ENCODE data around the gene STXBP4.

DNA sequence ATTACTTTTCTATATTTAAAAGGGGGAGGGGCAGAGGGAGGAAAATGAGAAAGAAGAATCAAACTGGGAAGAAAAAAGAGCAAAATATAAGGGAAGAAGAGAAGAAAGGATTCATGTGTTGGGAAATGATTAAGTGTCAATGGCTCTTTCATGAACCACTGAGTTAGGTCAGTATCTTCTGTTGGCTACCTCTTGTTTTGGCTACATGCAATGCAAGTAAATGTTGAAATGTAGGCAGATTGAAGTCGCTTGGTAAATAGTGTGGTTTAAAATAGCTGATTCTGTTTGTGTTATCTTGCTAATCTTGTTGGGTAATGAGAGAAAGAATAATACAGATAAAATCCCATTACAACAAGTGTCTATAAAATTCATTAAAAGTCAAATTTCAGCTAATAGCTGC is 27.3 kb upstream of the STXBP4 start:
- no peak for TF ChIP-seq EZH2 (IDR thresholded peaks at IDR 0.05; ENCODE audit: low read depth, unreplicated experiment)
- no peak for TF ChIP-seq REST (IDR thresholded peaks at IDR 0.05; ENCODE audit: unreplicated experiment)
- TF ChIP-seq, protein P1, sequence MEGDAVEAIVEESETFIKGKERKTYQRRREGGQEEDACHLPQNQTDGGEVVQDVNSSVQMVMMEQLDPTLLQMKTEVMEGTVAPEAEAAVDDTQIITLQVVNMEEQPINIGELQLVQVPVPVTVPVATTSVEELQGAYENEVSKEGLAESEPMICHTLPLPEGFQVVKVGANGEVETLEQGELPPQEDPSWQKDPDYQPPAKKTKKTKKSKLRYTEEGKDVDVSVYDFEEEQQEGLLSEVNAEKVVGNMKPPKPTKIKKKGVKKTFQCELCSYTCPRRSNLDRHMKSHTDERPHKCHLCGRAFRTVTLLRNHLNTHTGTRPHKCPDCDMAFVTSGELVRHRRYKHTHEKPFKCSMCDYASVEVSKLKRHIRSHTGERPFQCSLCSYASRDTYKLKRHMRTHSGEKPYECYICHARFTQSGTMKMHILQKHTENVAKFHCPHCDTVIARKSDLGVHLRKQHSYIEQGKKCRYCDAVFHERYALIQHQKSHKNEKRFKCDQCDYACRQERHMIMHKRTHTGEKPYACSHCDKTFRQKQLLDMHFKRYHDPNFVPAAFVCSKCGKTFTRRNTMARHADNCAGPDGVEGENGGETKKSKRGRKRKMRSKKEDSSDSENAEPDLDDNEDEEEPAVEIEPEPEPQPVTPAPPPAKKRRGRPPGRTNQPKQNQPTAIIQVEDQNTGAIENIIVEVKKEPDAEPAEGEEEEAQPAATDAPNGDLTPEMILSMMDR (conservative IDR thresholded peaks at IDR 0.05; ENCODE audit: low read depth in 2 of 2), result no peak
- no peak for TF ChIP-seq CREB1 (CRISPR knock-in tag; IDR thresholded peaks at IDR 0.05; ENCODE audit: low read depth)
- TF ChIP-seq, protein P2, sequence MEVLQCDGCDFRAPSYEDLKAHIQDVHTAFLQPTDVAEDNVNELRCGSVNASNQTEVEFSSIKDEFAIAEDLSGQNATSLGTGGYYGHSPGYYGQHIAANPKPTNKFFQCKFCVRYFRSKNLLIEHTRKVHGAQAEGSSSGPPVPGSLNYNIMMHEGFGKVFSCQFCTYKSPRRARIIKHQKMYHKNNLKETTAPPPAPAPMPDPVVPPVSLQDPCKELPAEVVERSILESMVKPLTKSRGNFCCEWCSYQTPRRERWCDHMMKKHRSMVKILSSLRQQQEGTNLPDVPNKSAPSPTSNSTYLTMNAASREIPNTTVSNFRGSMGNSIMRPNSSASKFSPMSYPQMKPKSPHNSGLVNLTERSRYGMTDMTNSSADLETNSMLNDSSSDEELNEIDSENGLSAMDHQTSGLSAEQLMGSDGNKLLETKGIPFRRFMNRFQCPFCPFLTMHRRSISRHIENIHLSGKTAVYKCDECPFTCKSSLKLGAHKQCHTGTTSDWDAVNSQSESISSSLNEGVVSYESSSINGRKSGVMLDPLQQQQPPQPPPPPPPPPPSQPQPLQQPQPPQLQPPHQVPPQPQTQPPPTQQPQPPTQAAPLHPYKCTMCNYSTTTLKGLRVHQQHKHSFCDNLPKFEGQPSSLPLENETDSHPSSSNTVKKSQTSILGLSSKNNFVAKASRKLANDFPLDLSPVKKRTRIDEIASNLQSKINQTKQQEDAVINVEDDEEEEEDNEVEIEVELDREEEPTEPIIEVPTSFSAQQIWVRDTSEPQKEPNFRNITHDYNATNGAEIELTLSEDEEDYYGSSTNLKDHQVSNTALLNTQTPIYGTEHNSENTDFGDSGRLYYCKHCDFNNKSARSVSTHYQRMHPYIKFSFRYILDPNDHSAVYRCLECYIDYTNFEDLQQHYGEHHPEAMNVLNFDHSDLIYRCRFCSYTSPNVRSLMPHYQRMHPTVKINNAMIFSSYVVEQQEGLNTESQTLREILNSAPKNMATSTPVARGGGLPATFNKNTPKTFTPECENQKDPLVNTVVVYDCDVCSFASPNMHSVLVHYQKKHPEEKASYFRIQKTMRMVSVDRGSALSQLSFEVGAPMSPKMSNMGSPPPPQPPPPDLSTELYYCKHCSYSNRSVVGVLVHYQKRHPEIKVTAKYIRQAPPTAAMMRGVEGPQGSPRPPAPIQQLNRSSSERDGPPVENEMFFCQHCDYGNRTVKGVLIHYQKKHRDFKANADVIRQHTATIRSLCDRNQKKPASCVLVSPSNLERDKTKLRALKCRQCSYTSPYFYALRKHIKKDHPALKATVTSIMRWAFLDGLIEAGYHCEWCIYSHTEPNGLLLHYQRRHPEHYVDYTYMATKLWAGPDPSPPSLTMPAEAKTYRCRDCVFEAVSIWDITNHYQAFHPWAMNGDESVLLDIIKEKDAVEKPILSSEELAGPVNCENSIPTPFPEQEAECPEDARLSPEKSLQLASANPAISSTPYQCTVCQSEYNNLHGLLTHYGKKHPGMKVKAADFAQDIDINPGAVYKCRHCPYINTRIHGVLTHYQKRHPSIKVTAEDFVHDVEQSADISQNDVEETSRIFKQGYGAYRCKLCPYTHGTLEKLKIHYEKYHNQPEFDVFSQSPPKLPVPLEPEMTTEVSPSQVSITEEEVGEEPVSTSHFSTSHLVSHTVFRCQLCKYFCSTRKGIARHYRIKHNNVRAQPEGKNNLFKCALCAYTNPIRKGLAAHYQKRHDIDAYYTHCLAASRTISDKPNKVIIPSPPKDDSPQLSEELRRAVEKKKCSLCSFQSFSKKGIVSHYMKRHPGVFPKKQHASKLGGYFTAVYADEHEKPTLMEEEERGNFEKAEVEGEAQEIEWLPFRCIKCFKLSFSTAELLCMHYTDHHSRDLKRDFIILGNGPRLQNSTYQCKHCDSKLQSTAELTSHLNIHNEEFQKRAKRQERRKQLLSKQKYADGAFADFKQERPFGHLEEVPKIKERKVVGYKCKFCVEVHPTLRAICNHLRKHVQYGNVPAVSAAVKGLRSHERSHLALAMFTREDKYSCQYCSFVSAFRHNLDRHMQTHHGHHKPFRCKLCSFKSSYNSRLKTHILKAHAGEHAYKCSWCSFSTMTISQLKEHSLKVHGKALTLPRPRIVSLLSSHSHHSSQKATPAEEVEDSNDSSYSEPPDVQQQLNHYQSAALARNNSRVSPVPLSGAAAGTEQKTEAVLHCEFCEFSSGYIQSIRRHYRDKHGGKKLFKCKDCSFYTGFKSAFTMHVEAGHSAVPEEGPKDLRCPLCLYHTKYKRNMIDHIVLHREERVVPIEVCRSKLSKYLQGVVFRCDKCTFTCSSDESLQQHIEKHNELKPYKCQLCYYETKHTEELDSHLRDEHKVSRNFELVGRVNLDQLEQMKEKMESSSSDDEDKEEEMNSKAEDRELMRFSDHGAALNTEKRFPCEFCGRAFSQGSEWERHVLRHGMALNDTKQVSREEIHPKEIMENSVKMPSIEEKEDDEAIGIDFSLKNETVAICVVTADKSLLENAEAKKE (CRISPR knock-in tag; IDR thresholded peaks at IDR 0.05), result no peak
- TF ChIP-seq EZH2phosphoT487 (IDR thresholded peaks at IDR 0.05; ENCODE audit: unreplicated experiment), result no peak
- no peak for TF ChIP-seq POLR2AphosphoS5 (IDR thresholded peaks at IDR 0.05; ENCODE audit: low read depth)
- TF ChIP-seq JUNB (IDR thresholded peaks at IDR 0.05; ENCODE audit: unreplicated experiment), result no peak
- TF ChIP-seq NANOG (IDR thresholded peaks at IDR 0.05; ENCODE audit: borderline replicate concordance), result no peak
